Tibial artery (tissue), 4 donors: ENCODE data around the gene SEMA3C.

ENCODE experiments used
- DNase-seq, 2 donors: peaks; one replicate each; pipeline ENCODE4 v3.0.0-alpha.2; 2019
- H3K27ac ChIP-seq, 2 donors: fragments of 200-600 bp; sonication (generic) in 1 of 2; 1 replicate in 1 of 2; 2 replicates in 1 of 2; pipeline ENCODE4 v1.5.1; 2018 to 2019; ENCODE audit warnings: mild to moderate bottlenecking in 1 of 2
- H3K27me3 ChIP-seq, 2 donors: fragments of 200-600 bp; sonication (generic) in 1 of 2; one replicate each; pipeline versions ENCODE4 v1.5.1 to v1.6.0; 2016 to 2019
- H3K36me3 ChIP-seq, 3 donors: fragments of 200-600 bp; sonication (generic) in 2 of 3; one replicate each; pipeline ENCODE4 v1.5.1; 2016 to 2019; ENCODE audit warnings: mild to moderate bottlenecking in 2 of 3
- H3K4me1 ChIP-seq, 4 donors: fragments of 200-600 bp; sonication (generic) in 2 of 4; 1 replicate in 3 of 4; 2 replicates in 1 of 4; pipeline ENCODE4 v1.5.1; 2016 to 2019
- H3K4me3 ChIP-seq, 2 donors: fragments of 200-600 bp; sonication (generic) in 1 of 2; 1 replicate in 1 of 2; 2 replicates in 1 of 2; pipeline ENCODE4 v1.5.1; 2018 to 2019; ENCODE audit warnings: mild to moderate bottlenecking in 2 of 2
- H3K9me3 ChIP-seq, 3 donors: fragments of 200-600 bp; sonication (generic) in 1 of 3; one replicate each; pipeline ENCODE4 v1.5.1; 2016 to 2019
- CTCF ChIP-seq, 2 experiments: fragments of 200-600 bp in 1 of 2; fragments of 450-650 bp in 1 of 2; IDR thresholded peaks; one replicate each; pipeline ENCODE4 v1.5.1; 2017 to 2019; ENCODE audit warnings: antibody characterized with exemption in 2 of 2, mild to moderate bottlenecking in 1 of 2, moderate library complexity in 1 of 2
- intact Hi-C: fragments of 100-400 bp; cut with DNase I; formaldehyde crosslinking; loops from one replicate; pipeline ENCODE4 v1.15.0; 2023; ENCODE audit warnings: low total_unique reads

The SEMA3C gene

DNA sequence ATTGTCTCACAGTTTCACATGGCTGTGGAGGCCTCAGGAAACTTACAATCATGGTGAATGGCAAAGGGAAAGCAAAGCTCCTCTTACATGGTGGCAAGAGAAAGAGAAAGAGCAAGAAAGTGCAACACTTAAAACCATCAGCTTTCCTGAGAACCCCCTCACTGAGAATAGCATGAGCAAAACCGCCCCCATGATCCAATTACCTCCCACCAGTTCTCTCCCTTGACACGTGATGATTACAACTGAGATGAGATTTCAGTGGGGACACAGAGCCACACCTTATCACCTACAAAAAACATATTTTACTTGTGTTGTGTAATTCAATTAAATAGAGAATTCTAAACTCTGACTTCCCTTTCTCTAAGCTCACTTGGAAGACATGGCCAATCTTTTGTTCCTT, 80.2 kb downstream of the SEMA3C start:
- Histone ChIP-seq H3K36me3 (no peaks in the 10 kb centered on the region), H3K27ac (no peak overlapping the region), H3K9me3 (no peaks in the 10 kb centered on the region), H3K4me1 (peaks cover 0 to 28% (median 5%) of the 10 kb centered on the region in 4 donors), H3K27me3 (no peaks in the 10 kb centered on the region), H3K4me3 (no peak overlapping the region)
- intact Hi-C loops, result no loop called here
- no peak for DNase-seq
- TF ChIP-seq CTCF (IDR thresholded peaks at IDR 0.05), result no peak

- Histone ChIP-seq H3K4me3 (no peak overlapping the region), H3K4me1 (peaks cover 0 to 17% (median 3%) of the 10 kb centered on the region in 4 donors), H3K27ac (no peak overlapping the region), H3K36me3 (no peaks in the 10 kb centered on the region), H3K27me3 (no peaks in the 10 kb centered on the region), H3K9me3 (no peaks in the 10 kb centered on the region)
- no peak for DNase-seq
- intact Hi-C loops, result no loop called here
- TF ChIP-seq CTCF (IDR thresholded peaks at IDR 0.05), result no peak
These were observed 81.5 kb downstream of the SEMA3C start for GRCh38 chr7:80837345-80837744.

GRCh38 chr7:80835251-80835650, 83.6 kb downstream of the SEMA3C start:
- Histone ChIP-seq H3K4me3 (no peak overlapping the region), H3K36me3 (no peaks in the 10 kb centered on the region), H3K9me3 (no peaks in the 10 kb centered on the region), H3K4me1 (peaks cover 0 to 7% (median 3%) of the 10 kb centered on the region in 4 donors), H3K27me3 (no peaks in the 10 kb centered on the region), H3K27ac (no peak overlapping the region)
- no peak for DNase-seq
- intact Hi-C loops, result no loop called here
- TF ChIP-seq CTCF (IDR thresholded peaks at IDR 0.05), result no peak

- H3K36me3 ChIP-seq, result no peaks in the 10 kb centered on the region
- no peak overlapping the region for H3K4me3 ChIP-seq
- no peaks in the 10 kb centered on the region for H3K27me3 ChIP-seq
- H3K4me1 ChIP-seq, result peaks cover 0 to 7% (median 3%) of the 10 kb centered on the region in 4 donors
- no peaks in the 10 kb centered on the region for H3K9me3 ChIP-seq
- intact Hi-C loops, result no loop called here
- no peak for DNase-seq
- no peak for TF ChIP-seq CTCF (IDR thresholded peaks at IDR 0.05)
- H3K27ac ChIP-seq, result no peak overlapping the region
These were observed 85.3 kb downstream of the SEMA3C start for GRCh38 chr7:80833289-80834268.

DNA sequence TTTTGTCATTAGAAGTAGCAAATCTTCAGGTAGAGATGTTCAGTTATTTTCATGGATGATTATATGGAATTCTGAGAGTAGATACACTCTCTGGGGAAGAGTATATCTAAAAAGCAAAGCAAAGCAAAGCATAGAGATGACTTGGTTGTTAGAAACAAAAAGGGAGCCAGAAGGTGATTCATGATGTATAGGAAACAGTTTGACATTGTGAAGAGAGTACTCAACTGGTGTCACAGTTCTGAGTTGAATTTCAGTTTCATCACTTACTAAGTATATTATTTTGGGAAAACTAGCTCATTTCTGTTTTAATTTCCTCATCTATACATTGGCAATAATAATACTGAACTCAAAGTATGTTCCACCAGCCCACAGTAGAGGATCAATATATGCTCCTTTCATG, 86.8 kb downstream of the SEMA3C start:
- Histone ChIP-seq H3K4me1 (peaks cover 0 to 18% (median 9%) of the 10 kb centered on the region in 4 donors), H3K9me3 (no peaks in the 10 kb centered on the region), H3K36me3 (no peaks in the 10 kb centered on the region), H3K27ac (no peak overlapping the region), H3K4me3 (no peak overlapping the region), H3K27me3 (no peaks in the 10 kb centered on the region)
- no peak for DNase-seq
- TF ChIP-seq CTCF (IDR thresholded peaks at IDR 0.05), result no peak
- intact Hi-C loops, result no loop called here
